Caki2 (cell line): ENCODE results near the gene BMP2. TPM values are rescaled to one million over a fixed set of nuclear protein-coding genes. Genes with fewer than 3 reads are reported as not detected.

Experiments used
- DNase-seq: peaks from one replicate; pipeline ENCODE4 v3.0.0-alpha.2; 2015; ENCODE audit warnings: low read depth
- in situ Hi-C: cut with HindIII; loops from 2 replicates; pipeline ENCODE4 v1.10.0; 2016; ENCODE audit warnings: low sequenced_read_pairs, low pct_unique_long_range_greater_than_20kb, mixed read lengths
- total RNA-seq: library from RNA; depleted of rRNA; stranded (reverse); fragments of >200 nt; shearing (Covaris generic); gene quantifications from 2 replicates; pipeline ENCODE4 v1.2.3, GENCODE V29; 2014; ENCODE audit warnings: low replicate concordance; rRNA removed

The BMP2 gene
- total RNA-seq, result 2.6 and 4.3 TPM in 2 replicates

DNA sequence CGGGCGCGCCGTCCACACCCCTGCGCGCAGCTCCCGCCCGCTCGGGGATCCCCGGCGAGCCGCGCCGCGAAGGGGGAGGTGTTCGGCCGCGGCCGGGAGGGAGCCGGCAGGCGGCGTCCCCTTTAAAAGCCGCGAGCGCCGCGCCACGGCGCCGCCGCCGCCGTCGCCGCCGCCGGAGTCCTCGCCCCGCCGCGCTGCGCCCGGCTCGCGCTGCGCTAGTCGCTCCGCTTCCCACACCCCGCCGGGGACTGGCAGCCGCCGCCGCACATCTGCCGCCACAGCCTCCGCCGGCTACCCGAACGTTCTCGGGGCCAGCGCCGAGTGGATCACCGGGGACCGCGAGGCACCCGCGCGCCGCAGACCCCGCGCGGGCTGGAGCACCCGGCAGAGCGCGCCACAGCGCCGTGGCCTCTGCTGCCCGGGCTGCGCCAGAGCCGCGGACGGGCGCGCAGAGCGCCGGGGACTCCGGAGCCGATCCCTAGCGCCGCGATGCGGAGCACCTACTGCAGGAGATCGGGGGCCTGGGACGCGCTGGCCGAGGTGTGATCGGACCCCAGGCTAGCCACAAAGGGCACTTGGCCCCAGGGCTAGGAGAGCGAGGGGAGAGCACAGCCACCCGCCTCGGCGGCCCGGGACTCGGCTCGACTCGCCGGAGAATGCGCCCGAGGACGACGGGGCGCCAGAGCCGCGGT is at the start of gene BMP2:
Gene BMP2 (plus strand): TSS at position 151 of the 692 bp plus-strand sequence. CDS start 2,441 bp downstream, outside the sequence.
- in situ Hi-C loops, result no loop called here
- peak; percentile 75 for DNase-seq

DNA sequence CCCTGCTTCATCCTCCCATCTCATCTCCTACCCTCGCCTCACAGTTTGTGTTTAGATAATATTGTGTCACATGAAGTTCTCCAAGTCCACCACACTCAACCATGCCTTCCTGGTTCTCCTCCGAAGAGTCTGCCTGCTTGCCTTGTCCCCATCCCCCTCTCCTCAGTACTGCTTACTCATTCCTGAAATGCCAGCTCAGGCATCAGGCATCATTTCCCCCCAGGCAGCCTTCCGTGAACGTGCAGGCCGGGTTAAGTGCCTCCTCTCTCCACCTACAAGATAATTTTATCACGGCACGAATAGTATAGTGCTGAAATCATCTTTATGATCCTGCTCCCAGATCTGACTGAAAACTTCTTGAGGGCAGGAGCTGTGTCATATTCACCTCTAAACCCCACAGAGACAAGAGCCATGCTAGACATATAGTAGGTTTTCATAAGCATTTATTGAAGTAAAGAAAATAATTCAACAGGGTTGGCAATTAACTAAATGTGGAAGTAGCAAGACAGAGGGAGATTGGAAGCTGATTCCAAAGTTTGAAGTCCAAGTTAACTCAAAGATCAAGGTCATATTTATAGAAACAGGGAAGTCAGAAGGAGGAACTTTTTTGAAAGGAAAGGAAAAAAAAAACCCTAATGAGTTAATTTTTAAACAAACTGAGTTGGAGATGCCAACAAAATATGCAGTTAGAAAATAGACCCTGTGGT is 48.7 kb upstream of the BMP2 start:
- peak; percentile 88 for DNase-seq
- in situ Hi-C loops, result no loop called here

DNA sequence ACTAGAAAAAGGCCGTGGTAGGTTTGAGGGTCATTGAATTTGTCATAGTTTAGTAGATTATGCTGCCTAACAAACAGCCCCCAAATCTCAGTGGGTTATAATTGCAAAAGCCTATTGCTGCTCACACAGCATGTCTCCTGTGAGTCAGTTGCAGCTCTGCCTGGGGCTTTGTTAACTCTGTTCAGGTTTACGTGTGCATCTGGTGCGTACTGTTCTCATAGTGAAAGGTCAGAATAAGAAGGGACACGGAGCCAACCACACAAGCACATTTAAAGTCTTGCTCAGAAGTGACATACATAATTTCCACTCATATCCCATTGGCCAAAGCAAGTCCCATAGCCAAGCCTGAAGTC is 48.1 kb upstream of the BMP2 start:
- no peak for DNase-seq
- in situ Hi-C loops, result no loop called here

GRCh38 chr20:6726761-6727160 is 40.7 kb upstream of the BMP2 start:
- no peak for DNase-seq
- in situ Hi-C loops, result no loop called here

DNA sequence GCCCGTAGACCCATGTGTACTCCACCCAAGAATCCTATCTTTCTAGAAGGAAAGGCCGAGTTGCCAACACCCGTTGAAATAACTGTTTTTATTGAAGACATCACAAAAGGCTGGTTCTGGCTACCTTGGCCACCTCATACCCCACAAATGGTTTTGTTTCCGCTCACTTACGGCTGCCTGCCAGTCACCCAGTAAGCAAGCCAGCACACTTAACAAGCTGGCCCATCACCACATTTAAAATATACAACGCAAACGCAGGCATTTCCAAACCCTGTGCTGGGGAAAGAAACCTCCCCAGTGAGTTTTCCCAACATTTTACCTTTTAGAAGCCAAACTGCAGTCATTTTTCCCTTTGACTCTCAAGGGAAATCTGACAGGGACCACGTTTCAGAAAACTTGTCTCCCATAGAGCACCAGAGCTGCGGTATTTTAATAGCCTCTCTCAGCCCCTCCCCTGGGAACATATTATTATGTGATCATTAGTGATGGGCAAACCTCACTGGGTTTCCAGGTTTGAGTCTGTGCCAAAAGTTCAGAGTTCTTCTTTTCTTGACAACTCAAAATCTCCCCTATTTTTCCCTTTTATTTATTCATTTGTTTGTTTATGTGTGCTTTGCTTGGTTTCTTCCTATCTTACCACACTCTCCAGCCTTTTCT is 36.7 kb upstream of the BMP2 start:
- in situ Hi-C loops, result no loop called here

GRCh38 chr20:6732001-6732447 is 35.5 kb upstream of the BMP2 start:
- in situ Hi-C loops, result no loop called here
- no peak for DNase-seq

More for the DNA sequence above, 36.7 kb upstream of the BMP2 start:
- DNase-seq, result no peak

- no peak for DNase-seq
- in situ Hi-C loops, result no loop called here
These were observed 34.6 kb upstream of the BMP2 start for GRCh38 chr20:6732851-6733250.

- in situ Hi-C loops, result no loop called here
- DNase-seq, result no peak
These were observed 33.5 kb upstream of the BMP2 start for GRCh38 chr20:6733965-6734364.

DNA sequence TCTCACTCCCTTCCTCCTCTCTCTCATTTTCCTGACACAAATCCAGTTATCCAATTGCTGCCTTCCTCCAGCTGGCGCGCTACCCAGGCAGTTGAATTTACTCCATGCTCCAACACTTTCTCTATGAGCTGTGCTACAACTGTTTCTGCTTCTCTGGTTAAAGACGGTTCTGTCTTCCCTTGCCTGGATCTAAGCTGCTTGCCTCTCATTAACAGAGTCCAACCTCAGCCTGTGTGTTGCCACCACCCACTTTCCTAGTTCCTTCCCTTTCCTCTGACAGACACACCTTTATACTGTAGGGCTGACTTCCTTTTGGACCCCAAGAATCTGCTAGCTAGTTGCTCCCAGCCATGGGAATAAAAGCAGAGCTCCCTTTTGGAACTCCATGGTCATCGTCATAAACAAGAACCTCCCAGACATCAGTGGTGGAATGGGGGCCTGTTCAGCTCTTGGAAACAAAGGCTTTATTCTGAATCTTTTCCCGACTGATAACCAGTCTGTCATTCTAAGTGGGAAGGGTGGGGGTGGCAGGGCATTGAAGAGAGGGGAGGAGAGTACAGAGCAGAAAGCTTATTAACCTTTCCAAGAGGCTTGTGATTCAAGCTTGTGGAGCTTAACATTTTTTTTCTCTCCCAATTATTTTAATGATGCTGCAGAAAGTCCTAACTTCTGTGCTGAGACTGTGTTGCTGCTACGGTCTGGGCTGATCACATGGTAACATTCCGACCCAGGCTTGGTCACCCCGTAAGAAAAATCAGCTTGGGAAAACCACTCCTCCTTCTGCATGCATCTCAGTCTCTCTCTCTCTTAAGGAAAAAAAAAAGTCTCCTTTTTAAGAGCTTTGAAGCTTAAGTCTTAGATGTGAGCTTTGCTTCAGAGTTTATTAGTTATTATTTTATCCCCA is 31.3 kb upstream of the BMP2 start:
- in situ Hi-C loops, result no loop called here
- DNase-seq, result no peak

DNA sequence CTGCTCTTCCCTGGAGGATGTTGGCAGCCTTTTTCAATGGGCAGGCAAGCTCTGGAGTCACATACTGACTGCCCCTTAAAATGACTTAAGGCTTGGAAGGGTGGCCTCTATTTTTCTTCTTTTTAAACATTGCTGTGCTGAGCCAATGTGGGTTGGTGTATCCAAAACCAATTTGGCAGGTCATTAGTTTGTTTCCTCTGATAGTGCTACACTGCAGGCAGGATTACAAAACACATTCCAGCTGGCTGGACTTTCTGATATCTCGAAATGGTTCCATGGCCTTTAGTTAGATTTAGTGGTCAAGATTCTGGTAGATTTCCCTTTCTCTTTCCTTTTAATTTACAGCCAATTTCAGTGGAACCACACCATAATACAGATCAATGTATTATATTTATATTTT is 28.1 kb upstream of the BMP2 start:
- no peak for DNase-seq
- in situ Hi-C loops, result no loop called here

DNA sequence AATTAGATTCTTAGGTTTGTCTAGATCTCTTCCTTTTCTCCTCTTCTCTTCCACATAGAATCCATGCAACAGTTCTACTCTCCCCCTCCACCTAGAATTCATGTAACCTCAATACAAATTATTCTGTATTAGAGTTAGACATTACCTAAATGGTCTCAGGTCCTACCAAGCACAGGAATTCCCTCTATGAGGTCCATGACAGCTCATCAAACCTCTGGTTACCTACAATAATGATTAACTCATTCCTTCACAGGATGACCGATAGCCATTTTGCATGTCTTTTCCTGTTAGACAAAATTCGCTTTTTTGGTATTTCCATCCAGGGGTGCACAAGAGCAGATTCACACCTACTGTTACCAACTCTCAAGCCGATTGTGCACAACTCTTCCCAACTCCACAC is 27.4 kb upstream of the BMP2 start:
- in situ Hi-C loops, result no loop called here
- DNase-seq, result no peak

DNA sequence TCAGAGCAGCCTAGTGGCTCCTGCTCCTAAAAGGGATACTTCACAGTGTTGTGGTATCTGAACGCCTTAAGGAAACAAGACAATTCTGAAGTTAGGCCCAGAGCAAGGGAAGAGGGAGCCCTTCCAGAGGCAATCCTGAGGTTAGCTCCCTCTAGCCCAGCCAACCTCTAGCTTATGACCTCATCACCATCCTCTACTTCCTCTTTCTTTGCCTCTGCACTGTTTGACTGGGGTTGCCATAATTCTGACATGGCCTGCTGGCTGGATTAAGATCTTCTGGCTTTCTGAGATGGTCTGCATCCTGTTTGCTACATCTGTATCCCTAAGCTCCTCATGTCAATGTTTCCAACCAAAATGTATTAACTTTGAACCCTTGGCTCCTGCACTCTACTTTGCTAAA is 23.3 kb upstream of the BMP2 start:
- in situ Hi-C loops, result no loop called here

GRCh38 chr20:6744805-6745204 is 22.7 kb upstream of the BMP2 start:
- DNase-seq, result no peak
- in situ Hi-C loops, result no loop called here

More for the DNA sequence above, 23.3 kb upstream of the BMP2 start:
- DNase-seq, result no peak

DNA sequence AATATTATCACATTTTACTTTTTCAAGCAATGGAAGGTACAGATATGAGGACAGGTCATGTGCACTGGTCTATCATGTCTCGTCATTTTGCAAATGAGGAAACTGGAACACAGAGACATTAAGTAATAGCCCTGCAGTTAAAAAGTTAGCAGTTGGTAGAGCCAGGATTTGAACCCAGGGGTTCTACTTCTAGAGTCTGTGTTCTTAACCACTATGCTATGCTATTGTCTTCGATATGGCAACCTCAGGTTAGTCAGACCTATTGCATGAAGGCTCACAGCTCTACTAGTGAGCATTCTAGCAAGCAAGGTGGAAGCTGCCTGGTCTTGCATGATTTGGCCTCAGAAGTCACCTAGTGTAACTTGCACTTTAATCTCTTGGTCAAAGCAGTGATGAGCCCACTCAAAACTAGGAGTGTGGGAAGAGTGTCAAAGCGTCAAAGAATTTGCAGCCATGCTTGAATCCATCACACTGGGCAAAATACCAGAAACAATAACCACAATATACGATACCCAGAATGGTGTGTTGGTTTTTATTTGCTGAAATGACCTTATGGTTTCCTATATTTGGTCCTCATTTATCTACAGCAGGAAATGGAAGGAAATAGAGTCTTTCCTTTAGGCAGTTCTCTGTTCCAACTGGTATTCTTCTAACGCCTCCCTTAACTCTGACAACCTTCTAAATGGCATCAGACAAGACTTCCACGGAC is 20.4 kb upstream of the BMP2 start:
- in situ Hi-C loops, result no loop called here
- DNase-seq, result peak; percentile 19

DNA sequence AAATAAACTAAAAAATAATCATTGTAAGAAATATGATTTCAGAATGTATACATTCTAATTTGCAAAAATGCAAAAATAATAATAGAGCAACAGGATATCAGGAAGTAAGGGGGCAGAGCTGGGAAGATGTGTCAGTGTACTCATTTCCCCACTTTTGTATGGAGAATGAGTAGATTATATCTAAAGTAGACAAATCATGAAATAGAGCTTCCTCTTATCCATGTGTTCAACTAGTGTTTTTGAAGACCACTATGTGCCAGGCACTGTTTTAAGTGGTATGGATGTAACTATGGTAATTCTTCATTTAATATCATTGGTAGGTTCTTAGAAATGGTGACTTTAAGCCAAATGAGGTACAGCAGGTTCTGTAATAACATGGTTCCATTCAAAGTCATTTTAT is 17.0 kb upstream of the BMP2 start:
- no peak for DNase-seq
- in situ Hi-C loops, result no loop called here

- in situ Hi-C loops, result no loop called here
- DNase-seq, result no peak
These were observed 10.5 kb upstream of the BMP2 start for GRCh38 chr20:6756693-6757595.

GRCh38 chr20:6764619-6765018 is 2.9 kb upstream of the BMP2 start:
- DNase-seq, result no peak
- in situ Hi-C loops, result no loop called here
